NCI-H69 (cell line): ENCODE measurements around the gene EFNA4.

Experiments used
- DNase-seq: peaks from one replicate; lab custom pipeline; 2025; lab: John Stamatoyannopoulos, UW

Gene EFNA4

GRCh38 chr1:155051777-155052398 is 11.7 kb upstream of the EFNA4 start:
- peak; percentile 77 for DNase-seq

GRCh38 chr1:155052439-155053395 is 10.8 kb upstream of the EFNA4 start:
- peak; percentile 40 for DNase-seq

- no peak for DNase-seq
Measured at GRCh38 chr1:155053531-155054105, 9.9 kb upstream of the EFNA4 start.

GRCh38 chr1:155057104-155057503 is 6.4 kb upstream of the EFNA4 start:
- no peak for DNase-seq

GRCh38 chr1:155057788-155058211 is 5.7 kb upstream of the EFNA4 start:
- DNase-seq = no peak

GRCh38 chr1:155060736-155061135 is 2.8 kb upstream of the EFNA4 start:
- no peak for DNase-seq

- DNase-seq = peak; percentile 95
Measured at GRCh38 chr1:155061381-155062150, 2.0 kb upstream of the EFNA4 start.

- DNase-seq = peak; percentile 69
Measured at GRCh38 chr1:155062151-155062686, 1.3 kb upstream of the EFNA4 start.

- DNase-seq = peak; percentile 84
Measured at GRCh38 chr1:155062702-155063411, 683 bp upstream of the EFNA4 start.

GRCh38 chr1:155064111-155064831 is 731 bp downstream of the EFNA4 start:
- DNase-seq = peak; percentile 76

GRCh38 chr1:155064832-155065429 is 1.4 kb downstream of the EFNA4 start:
- DNase-seq = no peak

GRCh38 chr1:155066777-155067176 is 3.2 kb downstream of the EFNA4 start:
- no peak for DNase-seq

GRCh38 chr1:155068599-155068998 is 5.1 kb downstream of the EFNA4 start:
- DNase-seq = peak; percentile 25

- DNase-seq = peak; percentile 94
Measured at GRCh38 chr1:155069551-155070157, 6.1 kb downstream of the EFNA4 start.

- DNase-seq = peak; percentile 89
Measured at GRCh38 chr1:155070158-155070621, 6.7 kb downstream of the EFNA4 start.

GRCh38 chr1:155070721-155071569 is 7.4 kb downstream of the EFNA4 start:
- peak; percentile 95 for DNase-seq

- peak; percentile 92 for DNase-seq
Measured at GRCh38 chr1:155071701-155072100, 8.2 kb downstream of the EFNA4 start.

- peak; percentile 42 for DNase-seq
Measured at GRCh38 chr1:155072531-155073289, 9.2 kb downstream of the EFNA4 start.
